Subcutaneous adipose tissue (tissue), 4 donors: Measurements from ENCODE around the gene SIPA1L3. TPM values are rescaled to one million over a fixed set of nuclear protein-coding genes. Genes with fewer than 3 reads are reported as not detected.

ENCODE experiments used
- total RNA-seq, 4 donors: library from RNA; depleted of rRNA; stranded (reverse); fragments of >200 nt; gene quantifications; one replicate each; pipeline ENCODE4 v1.1.0, GENCODE V29; 2016
- TF ChIP-seq, protein P1 (sequence below): fragments of 450-650 bp; IDR thresholded peaks from one replicate; pipeline ENCODE4 v1.5.1; 2016; ENCODE audit warnings: low read depth, mild to moderate bottlenecking, control low read depth, antibody characterized with exemption, moderate library complexity

SIPA1L3 gene
- total RNA-seq, 4 donors from 2014 or later = 8.2 to 15.3 (median 11.6) TPM

DNA sequence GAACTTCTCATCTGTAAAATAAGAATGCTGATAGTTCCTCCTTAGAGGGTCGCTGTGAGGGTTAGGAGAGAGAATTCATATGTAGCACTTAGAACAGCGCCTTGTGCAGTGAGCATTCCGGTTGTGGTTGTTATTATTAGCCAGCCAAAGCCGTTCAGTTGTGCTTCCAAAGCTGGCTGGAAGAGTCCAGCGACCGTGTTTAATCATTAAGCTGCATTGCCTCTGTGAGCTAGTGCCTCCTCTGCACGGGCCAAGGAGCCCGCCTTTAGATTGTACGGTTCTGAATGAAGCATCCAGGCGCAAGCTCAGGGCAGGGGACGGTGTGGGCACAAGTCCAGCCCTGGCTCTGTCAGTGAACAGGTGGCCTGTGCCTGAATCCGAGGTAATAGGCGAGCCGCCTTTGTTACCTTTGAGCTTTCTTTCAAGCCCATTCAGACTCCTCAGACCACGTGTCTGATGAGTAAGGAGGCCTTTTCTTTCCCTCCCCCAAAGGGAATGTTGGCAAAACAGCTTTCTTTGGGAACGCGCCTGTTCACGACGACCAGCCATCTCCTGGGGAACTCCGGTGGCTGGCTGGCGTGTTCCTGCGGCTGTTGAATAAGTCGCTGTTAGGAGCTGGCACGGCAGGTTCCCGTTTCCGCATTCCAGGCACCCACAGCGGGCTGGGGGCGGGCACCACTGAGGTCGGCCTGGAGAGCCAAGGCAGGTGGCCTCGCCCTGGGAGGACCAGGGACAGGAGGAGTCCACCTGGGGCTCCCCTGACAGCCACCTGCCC is 25.1 kb downstream of the SIPA1L3 start:
- TF ChIP-seq, protein P1, sequence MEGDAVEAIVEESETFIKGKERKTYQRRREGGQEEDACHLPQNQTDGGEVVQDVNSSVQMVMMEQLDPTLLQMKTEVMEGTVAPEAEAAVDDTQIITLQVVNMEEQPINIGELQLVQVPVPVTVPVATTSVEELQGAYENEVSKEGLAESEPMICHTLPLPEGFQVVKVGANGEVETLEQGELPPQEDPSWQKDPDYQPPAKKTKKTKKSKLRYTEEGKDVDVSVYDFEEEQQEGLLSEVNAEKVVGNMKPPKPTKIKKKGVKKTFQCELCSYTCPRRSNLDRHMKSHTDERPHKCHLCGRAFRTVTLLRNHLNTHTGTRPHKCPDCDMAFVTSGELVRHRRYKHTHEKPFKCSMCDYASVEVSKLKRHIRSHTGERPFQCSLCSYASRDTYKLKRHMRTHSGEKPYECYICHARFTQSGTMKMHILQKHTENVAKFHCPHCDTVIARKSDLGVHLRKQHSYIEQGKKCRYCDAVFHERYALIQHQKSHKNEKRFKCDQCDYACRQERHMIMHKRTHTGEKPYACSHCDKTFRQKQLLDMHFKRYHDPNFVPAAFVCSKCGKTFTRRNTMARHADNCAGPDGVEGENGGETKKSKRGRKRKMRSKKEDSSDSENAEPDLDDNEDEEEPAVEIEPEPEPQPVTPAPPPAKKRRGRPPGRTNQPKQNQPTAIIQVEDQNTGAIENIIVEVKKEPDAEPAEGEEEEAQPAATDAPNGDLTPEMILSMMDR = no peak

DNA sequence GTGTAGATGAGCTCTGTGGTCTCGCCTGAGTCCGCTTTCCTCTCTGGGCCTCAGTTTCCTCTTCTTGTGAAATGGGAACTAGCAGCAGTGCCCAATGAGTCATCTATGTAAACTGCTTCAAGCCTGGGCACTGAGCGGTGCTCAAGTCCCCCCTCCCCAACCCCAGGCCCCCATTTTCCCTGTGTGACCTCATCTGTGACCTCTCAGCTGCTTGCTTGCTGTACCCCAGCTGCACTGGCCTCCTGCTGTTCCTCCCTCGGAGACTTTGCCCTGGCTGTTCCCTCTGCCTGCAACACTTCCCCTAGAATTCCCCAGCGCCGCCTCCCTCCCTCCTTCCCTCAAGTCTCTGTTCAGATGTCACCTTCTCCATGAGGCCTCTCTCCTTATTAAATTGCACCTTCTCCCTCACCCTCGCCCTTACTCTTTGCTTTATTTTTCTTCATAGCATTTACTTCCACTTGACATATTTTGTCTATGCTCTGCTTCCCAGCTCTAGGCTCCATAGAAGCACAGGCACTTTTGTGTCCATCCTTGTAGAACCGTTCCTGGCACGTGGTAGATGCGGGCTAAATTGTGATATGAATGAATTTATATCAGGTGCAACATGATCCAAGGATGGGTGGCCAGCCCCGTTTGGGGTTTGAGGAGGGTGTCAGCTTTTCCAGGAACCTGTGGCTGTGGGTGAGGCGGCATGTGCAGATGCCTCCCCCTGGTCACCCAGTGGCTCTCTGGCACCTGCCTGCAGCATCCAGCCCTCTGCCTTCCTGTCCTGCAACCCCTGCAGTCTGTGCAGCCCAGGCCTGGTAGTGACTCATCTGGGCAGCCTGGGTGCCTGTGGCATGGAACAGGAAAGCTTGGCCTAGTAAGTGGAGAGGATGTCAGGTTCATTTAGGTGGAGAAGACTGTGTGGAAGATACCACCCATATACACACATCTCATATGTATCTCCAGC is 26.3 kb downstream of the SIPA1L3 start:
- TF ChIP-seq, protein P1 = no peak

DNA sequence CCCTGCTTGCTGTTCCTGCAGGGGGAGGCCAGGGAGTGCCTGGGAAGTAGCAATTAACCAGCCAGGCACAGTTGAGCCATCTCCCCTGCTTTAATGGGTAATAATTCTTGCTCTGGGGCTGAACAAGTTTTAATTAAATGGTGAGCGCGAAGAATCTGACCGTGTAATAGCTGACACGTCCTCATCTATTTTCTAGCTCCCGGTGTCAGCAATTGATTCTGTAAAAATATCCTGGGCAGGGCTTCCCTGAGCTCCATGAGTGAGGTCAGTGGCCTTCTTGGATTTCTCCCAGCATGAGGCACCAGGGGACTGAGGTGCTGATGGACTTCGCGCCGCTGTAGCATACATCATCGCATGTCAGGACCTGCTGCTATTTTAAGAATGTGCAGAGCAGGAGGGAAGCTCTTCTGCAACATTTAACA is 26.9 kb downstream of the SIPA1L3 start:
- TF ChIP-seq, protein P1 = no peak

DNA sequence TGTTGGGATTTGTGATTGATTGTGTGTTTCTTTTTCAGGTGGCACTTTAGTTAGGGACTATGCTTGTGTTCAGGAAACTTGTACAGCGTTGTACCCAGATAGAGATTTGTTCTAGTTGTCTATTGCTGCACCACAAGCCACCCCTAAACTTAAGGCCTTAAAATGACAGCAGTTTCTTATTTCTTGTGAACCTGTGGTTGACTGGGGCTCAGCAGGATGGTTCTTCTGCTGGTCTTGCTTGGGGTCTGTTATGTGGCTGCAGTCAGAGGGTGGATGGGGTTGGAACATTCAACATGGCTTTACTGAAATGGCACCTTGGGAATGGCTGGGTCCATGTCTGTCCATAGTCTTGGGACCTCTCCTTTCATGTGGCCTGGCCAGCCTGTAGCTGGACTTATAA is 28.3 kb downstream of the SIPA1L3 start:
- TF ChIP-seq, protein P1 = no peak

DNA sequence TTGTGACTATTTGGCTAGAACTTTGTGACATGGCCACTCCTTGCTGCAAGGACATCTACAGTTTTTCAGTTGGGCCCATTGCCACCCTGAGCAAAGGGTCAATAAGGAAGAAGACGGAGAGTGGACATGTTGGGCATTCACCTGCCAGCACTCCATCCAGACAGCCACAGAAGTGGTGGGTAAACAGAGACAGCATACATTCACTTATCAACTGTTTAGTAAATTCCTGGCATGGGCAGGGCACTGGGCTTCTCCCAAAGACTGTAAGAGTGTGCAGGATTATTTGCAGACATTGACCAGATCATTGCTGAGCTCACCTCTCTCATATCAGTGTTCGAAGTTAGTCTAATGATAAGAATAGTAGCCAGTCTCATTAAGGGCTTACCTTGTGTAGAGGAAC is 29.2 kb downstream of the SIPA1L3 start:
- TF ChIP-seq, protein P1 = no peak

DNA sequence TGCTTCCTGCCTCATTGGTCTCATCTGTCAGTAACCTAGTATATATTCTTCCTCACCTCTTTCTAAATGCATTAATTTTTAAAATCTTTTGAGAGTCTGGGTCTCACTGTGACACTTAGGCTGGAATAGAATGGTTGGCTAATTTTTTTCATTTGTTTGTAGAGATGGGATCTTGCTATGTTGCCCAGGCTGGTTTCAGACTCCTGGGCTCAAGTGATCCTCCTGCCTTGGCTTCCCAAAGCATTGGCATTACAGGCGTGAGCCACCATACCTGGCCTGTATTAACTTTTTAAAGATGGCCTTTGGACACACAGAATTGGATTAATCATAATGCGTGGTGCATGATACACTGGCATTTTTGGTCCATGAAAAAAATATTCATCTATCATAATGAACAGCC is 29.9 kb downstream of the SIPA1L3 start:
- TF ChIP-seq, protein P1 = no peak

DNA sequence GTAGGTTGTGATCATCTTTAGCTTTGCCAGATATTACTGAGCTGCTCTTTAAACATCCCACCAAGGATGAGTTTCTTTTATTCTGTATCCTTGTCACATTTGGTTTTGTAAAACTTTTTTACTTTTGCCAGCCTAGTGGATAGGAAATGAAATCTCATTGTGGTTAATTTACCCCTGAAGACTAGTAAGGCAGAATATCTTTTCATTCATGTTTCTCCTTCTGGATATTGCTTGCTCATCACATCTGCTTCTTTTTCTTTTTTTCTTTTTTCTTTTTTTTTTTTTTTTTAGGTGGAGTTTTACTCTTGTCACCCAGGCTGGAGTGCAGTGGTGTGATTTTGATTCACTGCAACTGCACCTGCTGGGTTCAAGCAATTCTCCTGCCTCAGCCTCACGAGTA is 31.3 kb downstream of the SIPA1L3 start:
- TF ChIP-seq, protein P1 = no peak
